GM18519 (cell line): ENCODE measurements around the gene OR9G4.

Experiments
- ATAC-seq: cut with Tn5 transposase; IDR thresholded peaks from one replicate; pipeline ENCODE4 v1.9.1; 2021; ENCODE audit warnings: mild to moderate bottlenecking, moderate library complexity; ENCODE audit not compliant: unreplicated experiment, low FRiP score

OR9G4 gene

DNA sequence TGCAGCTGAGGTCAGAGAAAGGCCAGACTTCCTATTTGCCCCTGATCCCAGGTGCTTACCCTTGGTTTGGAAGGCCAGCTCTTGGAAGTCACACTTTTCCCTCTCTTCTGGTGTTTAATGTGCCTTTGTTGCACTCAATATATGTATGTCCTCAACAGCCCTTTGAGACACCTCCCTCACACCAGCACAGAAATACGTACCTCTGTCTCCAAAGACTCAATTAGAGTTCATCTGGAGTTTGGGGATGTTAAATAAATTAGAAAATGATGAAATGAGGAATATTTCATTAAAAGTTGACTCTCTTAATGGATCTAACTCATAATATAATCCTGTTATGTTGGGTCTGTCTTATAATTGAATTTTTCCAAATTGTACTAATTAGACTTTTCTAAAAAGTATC, at the start of gene OR9G4:
Gene OR9G4, minus strand, starts transcription at position 101 of the 400 bp plus-strand sequence. CDS start 4,931 bp downstream, outside the sequence.
- ATAC-seq, result no peak

- ATAC-seq, result no peak
Measured at GRCh38 chr11:56783448-56784041, 35.0 kb upstream of the OR9G4 start.

GRCh38 chr11:56782167-56782847, 33.8 kb upstream of the OR9G4 start:
- peak; percentile 62 for ATAC-seq

- ATAC-seq, result no peak
Measured at GRCh38 chr11:56776809-56777208, 28.3 kb upstream of the OR9G4 start.

DNA sequence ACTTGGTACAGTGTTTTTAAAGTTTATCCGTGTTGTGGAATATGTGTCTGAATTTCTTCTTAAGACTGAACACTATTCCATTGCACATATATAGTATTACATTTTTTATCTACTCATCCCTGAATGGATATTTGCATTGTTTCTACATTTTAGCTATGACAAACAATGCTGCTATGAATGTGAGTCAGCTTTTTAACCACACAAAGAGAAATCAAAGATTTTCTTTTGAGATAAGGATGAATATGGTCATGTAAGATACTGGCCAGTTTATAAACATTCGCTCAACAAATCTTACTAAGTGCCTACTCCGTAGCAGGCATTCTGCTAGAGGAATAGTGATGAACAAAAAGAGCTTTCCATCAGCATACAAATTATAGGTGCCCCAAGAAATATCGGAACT, 16.5 kb upstream of the OR9G4 start:
- ATAC-seq, result no peak

- ATAC-seq, result no peak
Measured at GRCh38 chr11:56751480-56751879, 3.0 kb upstream of the OR9G4 start.

- ATAC-seq, result no peak
Measured at GRCh38 chr11:56750190-56750589, 1.7 kb upstream of the OR9G4 start.

DNA sequence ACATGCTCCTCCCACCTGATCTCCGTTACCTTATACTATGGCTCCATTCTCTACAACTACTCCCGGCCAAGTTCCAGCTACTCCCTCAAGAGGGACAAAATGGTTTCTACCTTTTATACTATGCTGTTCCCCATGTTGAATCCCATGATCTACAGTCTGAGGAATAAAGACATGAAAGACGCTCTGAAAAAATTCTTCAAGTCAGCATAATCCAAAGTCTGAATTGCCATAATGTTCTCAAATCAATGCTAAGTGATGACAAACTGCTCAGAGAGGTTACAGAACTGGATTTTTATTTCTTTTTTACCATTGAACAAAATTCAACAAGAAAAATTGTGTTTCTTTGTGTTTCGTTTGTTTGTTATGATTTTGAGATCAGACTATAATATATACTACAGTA, 7.6 kb downstream of the OR9G4 start:
- ATAC-seq, result no peak

DNA sequence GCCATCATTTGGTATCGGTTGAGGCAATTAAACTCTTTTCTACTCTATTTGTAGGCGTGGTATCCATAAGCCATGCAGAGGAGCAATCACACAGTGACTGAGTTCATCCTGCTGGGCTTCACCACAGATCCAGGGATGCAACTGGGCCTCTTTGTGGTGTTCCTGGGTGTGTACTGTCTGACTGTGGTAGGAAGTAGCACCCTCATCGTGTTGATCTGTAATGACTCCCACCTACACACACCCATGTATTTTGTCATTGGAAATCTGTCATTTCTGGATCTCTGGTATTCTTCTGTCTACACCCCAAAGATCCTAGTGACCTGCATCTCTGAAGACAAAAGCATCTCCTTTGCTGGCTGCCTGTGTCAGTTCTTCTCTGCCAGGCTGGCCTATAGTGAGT, 8.4 kb downstream of the OR9G4 start:
- no peak for ATAC-seq

GRCh38 chr11:56720513-56720912, 28.0 kb downstream of the OR9G4 start:
- ATAC-seq, result no peak

- no peak for ATAC-seq
Measured at GRCh38 chr11:56716379-56716854, 32.1 kb downstream of the OR9G4 start.

GRCh38 chr11:56714206-56714605, 34.3 kb downstream of the OR9G4 start:
- no peak for ATAC-seq

- no peak for ATAC-seq
Measured at GRCh38 chr11:56706486-56706885, 42.0 kb downstream of the OR9G4 start.

- ATAC-seq, result no peak
Measured at GRCh38 chr11:56705784-56706396, 42.6 kb downstream of the OR9G4 start.

DNA sequence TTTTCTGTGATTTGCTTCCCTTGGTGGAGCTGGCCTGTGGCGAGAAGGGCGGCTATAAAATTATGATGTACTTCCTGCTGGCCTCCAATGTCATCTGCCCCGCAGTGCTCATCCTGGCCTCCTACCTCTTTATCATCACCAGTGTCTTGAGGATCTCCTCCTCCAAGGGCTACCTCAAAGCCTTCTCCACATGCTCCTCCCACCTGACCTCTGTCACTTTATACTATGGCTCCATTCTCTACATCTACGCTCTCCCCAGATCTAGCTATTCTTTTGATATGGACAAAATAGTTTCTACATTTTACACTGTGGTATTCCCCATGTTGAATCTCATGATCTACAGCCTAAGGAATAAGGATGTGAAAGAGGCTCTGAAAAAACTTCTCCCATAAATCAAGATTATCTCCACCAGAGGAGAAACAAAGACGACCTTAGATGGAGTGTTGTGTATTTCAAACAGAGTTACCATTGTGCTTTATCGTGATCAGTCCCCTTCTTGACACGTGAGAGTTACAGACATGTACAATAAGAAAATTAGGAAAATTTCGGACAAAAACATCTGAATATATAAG, 47.5 kb downstream of the OR9G4 start:
- no peak for ATAC-seq

DNA sequence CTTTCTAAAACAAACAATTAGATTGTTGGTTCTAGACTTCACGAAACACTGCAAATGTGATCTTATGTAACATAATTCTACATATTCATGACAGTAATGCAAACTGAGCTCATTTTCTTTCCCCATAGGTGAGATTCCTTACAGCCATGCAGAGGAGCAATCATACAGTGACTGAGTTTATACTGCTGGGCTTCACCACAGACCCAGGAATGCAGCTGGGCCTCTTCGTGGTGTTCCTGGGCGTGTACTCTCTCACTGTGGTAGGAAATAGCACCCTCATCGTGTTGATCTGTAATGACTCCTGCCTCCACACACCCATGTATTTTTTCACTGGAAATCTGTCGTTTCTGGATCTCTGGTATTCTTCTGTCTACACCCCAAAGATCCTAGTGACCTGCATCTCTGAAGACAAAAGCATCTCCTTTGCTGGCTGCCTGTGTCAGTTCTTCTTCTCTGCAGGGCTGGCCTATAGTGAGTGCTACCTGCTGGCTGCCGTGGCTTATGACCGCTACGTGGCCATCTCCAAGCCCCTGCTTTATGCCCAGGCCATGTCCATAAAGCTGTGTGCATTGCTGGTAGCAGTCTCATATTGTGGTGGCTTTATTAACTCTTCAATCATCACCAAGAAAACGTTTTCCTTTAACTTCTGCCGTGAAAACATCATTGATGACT, 48.1 kb downstream of the OR9G4 start:
- ATAC-seq, result no peak

GRCh38 chr11:56698795-56699194, 49.7 kb downstream of the OR9G4 start, which contains the start of gene OR9G1:
Gene OR9G1 (plus strand): TSS chr11:56699095. CDS start chr11:56700388, 1,293 bp downstream.
- ATAC-seq, result no peak

- no peak for ATAC-seq
Measured at GRCh38 chr11:56693428-56693827, 55.1 kb downstream of the OR9G4 start.
